ENCODE measurements around the gene CA10. TPM values are rescaled to one million over a fixed set of nuclear protein-coding genes. Genes with fewer than 3 reads are reported as not detected.

Gene CA10
- total RNA-seq, 4 donors from 2014 or later, result not detected

GRCh38 chr17:51701501-51701900 is 457.0 kb downstream of the CA10 start:
- Histone ChIP-seq H3K4me3 (no peak overlapping the region), H3K27ac (peak overlapping the region in 1 of 4 donors; percentile 46), H3K4me1 (peaks cover 0 to 36% (median 0%) of the 10 kb centered on the region in 3 donors), H3K36me3 (no peaks in the 10 kb centered on the region), H3K9me3 (no peaks in the 10 kb centered on the region), H3K27me3 (no peaks in the 10 kb centered on the region)
- TF ChIP-seq POLR2AphosphoS5 (IDR thresholded peaks at IDR 0.05), result no peak
- TF ChIP-seq CTCF (IDR thresholded peaks at IDR 0.05), result no peak
- WGBS, 2 donors (ENCODE audit: low coverage in 1 of 2), result 27 to 50% methylated on average over 2 of the region's 2 CpGs
- ATAC-seq, result no peak

GRCh38 chr17:51700011-51700760 is 458.3 kb downstream of the CA10 start:
- H3K9me3 ChIP-seq, result peaks cover 0 to 9% (median 0%) of the 10 kb centered on the region in 3 donors
- no peaks in the 10 kb centered on the region for H3K27me3 ChIP-seq
- ATAC-seq, result no peak
- TF ChIP-seq CTCF (IDR thresholded peaks at IDR 0.05) (no peak), EP300 (IDR thresholded peaks at IDR 0.05) (no peak), POLR2AphosphoS5 (IDR thresholded peaks at IDR 0.05) (no peak), POLR2A (IDR thresholded peaks at IDR 0.05) (no peak)
- no peaks in the 10 kb centered on the region for H3K36me3 ChIP-seq
- peaks cover 0 to 36% (median 0%) of the 10 kb centered on the region in 3 donors for H3K4me1 ChIP-seq
- WGBS, 2 donors (ENCODE audit: low coverage in 1 of 2), result 90 to 95% methylated on average over 8 to 11 of the region's 17 CpGs
- no peak overlapping the region for H3K4me3 ChIP-seq
- no peak overlapping the region for H3K27ac ChIP-seq

- Histone ChIP-seq H3K36me3 (no peaks in the 10 kb centered on the region), H3K4me3 (no peak overlapping the region), H3K27me3 (no peaks in the 10 kb centered on the region), H3K4me1 (peaks cover 0 to 32% (median 0%) of the 10 kb centered on the region in 3 donors), H3K27ac (no peak overlapping the region), H3K9me3 (peaks cover 0 to 18% (median 0%) of the 10 kb centered on the region in 3 donors)
- TF ChIP-seq EP300 (IDR thresholded peaks at IDR 0.05) (no peak), CTCF (IDR thresholded peaks at IDR 0.05) (no peak), POLR2AphosphoS5 (IDR thresholded peaks at IDR 0.05) (no peak), POLR2A (IDR thresholded peaks at IDR 0.05) (no peak)
- 70 to 98% methylated on average over 5 of the region's 5 CpGs for WGBS, 2 donors (ENCODE audit: low coverage in 1 of 2)
- ATAC-seq, result no peak
Observed at GRCh38 chr17:51699303-51699702, 459.2 kb downstream of the CA10 start.

GRCh38 chr17:51692917-51693316 is 465.6 kb downstream of the CA10 start:
- Histone ChIP-seq H3K9me3 (peaks cover 0 to 22% (median 0%) of the 10 kb centered on the region in 3 donors), H3K4me3 (no peak overlapping the region), H3K4me1 (no peaks in the 10 kb centered on the region), H3K27me3 (no peaks in the 10 kb centered on the region), H3K36me3 (no peaks in the 10 kb centered on the region), H3K27ac (no peak overlapping the region)
- 60% methylated on average over 2 of the region's 2 CpGs; no CpG with 5 or more reads in 1 of the 2 donors for WGBS, 2 donors (ENCODE audit: low coverage in 1 of 2)
- TF ChIP-seq POLR2A (IDR thresholded peaks at IDR 0.05) (no peak), POLR2AphosphoS5 (IDR thresholded peaks at IDR 0.05) (no peak), CTCF (IDR thresholded peaks at IDR 0.05) (no peak), EP300 (IDR thresholded peaks at IDR 0.05) (no peak)
- no peak for ATAC-seq

GRCh38 chr17:51687887-51688286 is 470.6 kb downstream of the CA10 start:
- H3K9me3 ChIP-seq, result no peaks in the 10 kb centered on the region
- no peak for ATAC-seq

More at GRCh38 chr17:51687887-51688286, 470.6 kb downstream of the CA10 start:
- H3K27ac ChIP-seq, result no peak overlapping the region
- no peak for TF ChIP-seq CTCF (IDR thresholded peaks at IDR 0.05)
- TF ChIP-seq POLR2AphosphoS5 (IDR thresholded peaks at IDR 0.05), result no peak
- TF ChIP-seq POLR2A (IDR thresholded peaks at IDR 0.05), result no peak
- no peak for TF ChIP-seq EP300 (IDR thresholded peaks at IDR 0.05)
- 90 to 100% methylated on average over 1 to 2 of the region's 3 CpGs for WGBS, 2 donors (ENCODE audit: low coverage in 1 of 2)
- H3K27me3 ChIP-seq, result no peaks in the 10 kb centered on the region
- H3K4me1 ChIP-seq, result no peaks in the 10 kb centered on the region
- no peaks in the 10 kb centered on the region for H3K36me3 ChIP-seq
- H3K4me3 ChIP-seq, result no peak overlapping the region

Measured in gastroesophageal sphincter (tissue), 4 donors.